GM06990 (cell line): ENCODE measurements around the gene UBAP2.
A peak's percentile ranks its signal among the peaks of the same experiment; 100 is the strongest.

Experiments used
- DNase-seq: peaks from one replicate; pipeline ENCODE4 v3.0.0-alpha.2; 2011; ENCODE audit not compliant: insufficient read length; ENCODE audit errors: extremely low read depth
- H3K27me3 ChIP-seq: replicated peaks from 2 replicates; pipeline ENCODE4 v1.6.0; 2011; ENCODE audit warnings: low read length; ENCODE audit not compliant: control insufficient read depth, insufficient read depth
- H3K36me3 ChIP-seq: 2 replicates; pipeline ENCODE4 v1.5.1; 2011; ENCODE audit warnings: low read length; ENCODE audit not compliant: control insufficient read depth, insufficient read depth
- H3K4me3 ChIP-seq: replicated peaks from 2 replicates; pipeline ENCODE4 v1.5.1; 2011; ENCODE audit warnings: low read depth, mild to moderate bottlenecking, control low read depth, low read length
- TF ChIP-seq, protein P1 (sequence below): IDR thresholded peaks from 2 replicates; pipeline ENCODE4 v1.5.1; 2011; ENCODE audit warnings: low read length, control low read depth, mild to moderate bottlenecking, inconsistent platforms; ENCODE audit not compliant: insufficient read depth, poor library complexity, severe bottlenecking

Gene UBAP2

GRCh38 chr9:33931326-33931725 lies 117.4 kb downstream of the UBAP2 start:
- TF ChIP-seq, protein P1, sequence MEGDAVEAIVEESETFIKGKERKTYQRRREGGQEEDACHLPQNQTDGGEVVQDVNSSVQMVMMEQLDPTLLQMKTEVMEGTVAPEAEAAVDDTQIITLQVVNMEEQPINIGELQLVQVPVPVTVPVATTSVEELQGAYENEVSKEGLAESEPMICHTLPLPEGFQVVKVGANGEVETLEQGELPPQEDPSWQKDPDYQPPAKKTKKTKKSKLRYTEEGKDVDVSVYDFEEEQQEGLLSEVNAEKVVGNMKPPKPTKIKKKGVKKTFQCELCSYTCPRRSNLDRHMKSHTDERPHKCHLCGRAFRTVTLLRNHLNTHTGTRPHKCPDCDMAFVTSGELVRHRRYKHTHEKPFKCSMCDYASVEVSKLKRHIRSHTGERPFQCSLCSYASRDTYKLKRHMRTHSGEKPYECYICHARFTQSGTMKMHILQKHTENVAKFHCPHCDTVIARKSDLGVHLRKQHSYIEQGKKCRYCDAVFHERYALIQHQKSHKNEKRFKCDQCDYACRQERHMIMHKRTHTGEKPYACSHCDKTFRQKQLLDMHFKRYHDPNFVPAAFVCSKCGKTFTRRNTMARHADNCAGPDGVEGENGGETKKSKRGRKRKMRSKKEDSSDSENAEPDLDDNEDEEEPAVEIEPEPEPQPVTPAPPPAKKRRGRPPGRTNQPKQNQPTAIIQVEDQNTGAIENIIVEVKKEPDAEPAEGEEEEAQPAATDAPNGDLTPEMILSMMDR = no peak
- Histone ChIP-seq H3K36me3 (peaks cover 61% of the 10 kb centered on the region), H3K27me3 (no peaks in the 10 kb centered on the region), H3K4me3 (no peak overlapping the region)
- no peak for DNase-seq

DNA sequence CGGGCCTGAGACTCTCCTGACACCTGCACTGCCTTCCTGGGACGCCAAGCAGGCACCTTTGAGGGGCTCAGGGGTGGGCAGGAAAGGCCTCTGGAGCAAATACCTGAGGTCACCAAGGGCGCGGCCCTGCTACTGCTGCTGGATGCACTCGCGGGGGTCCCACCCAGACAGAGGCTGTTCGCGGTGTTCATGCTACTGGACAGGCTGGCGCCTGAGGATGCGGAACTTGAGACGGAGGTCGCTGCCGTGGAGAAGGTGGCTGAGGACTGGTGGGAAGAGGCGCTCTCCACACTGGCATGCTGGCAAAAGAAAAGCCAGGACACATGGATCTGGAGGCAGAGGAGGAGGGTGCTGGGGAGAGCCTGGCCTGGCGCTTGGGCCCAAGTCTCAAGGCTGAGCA lies 121.0 kb downstream of the UBAP2 start:
- TF ChIP-seq, protein P1 = no peak
- no peak for DNase-seq
- Histone ChIP-seq H3K27me3 (no peaks in the 10 kb centered on the region), H3K36me3 (peaks cover 71% of the 10 kb centered on the region), H3K4me3 (no peak overlapping the region)

- DNase-seq = no peak
- Histone ChIP-seq H3K36me3 (peaks cover 68% of the 10 kb centered on the region), H3K4me3 (no peak overlapping the region), H3K27me3 (no peaks in the 10 kb centered on the region)
- TF ChIP-seq, protein P1 = no peak
These were observed 121.8 kb downstream of the UBAP2 start for GRCh38 chr9:33926746-33927485.

- TF ChIP-seq, protein P1 = peak; percentile 72
- Histone ChIP-seq H3K36me3 (peaks cover 69% of the 10 kb centered on the region), H3K4me3 (no peak overlapping the region), H3K27me3 (no peaks in the 10 kb centered on the region)
- no peak for DNase-seq
These were observed 123.5 kb downstream of the UBAP2 start for GRCh38 chr9:33924978-33925797.

DNA sequence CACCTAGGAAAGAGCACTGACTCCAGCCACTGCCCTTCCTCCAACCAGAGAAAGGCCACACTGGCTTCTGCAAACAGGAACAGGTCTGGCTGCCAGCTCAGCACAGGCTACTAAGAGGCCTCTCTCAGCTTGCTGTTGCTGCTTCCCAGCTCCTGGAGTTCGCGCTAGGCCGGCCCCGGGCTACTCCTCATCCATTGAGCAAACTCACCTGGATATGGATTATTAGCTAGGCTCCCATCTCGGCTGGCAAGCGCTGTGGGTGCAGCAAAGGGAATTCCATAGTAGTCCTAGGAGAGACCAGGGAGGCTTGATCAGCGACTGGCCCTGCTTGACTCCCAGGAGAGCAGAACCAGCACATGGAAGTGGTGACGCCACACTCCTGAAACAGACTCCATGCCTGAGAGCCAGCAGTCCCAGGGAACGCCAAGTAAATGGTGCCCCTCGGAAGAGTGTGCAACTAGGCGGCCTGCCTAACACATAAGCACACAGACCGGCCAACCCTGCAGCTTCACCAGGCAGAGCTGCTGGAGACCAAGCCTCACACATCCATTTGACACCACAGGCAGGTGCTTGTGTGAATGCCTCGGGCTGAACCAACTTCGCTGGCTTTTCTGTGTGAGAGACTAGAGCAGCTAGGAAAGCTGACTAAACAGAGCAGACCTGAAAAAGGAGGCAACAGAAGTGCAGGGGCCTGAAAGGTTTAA lies 124.5 kb downstream of the UBAP2 start:
- DNase-seq = no peak
- Histone ChIP-seq H3K4me3 (no peak overlapping the region), H3K36me3 (peaks cover 70% of the 10 kb centered on the region), H3K27me3 (no peaks in the 10 kb centered on the region)
- TF ChIP-seq, protein P1 = no peak
